SK-N-SH (cell line): ENCODE results near the gene TSPAN3. TPM values are rescaled to one million over a fixed set of nuclear protein-coding genes. Genes with fewer than 3 reads are reported as not detected.
A peak's percentile ranks its signal among the peaks of the same experiment; 100 is the strongest.

ENCODE experiments used
- CTCF ChIA-PET: fragments of 300-600, 350-600 bp; formaldehyde crosslinking; extraction: SDS; loops from one replicate; lab custom pipeline; 2021; lab: Yijun Ruan, JAX
- POLR2A ChIA-PET: fragments of 350-600 bp; sonication (Branson Sonifier 250); formaldehyde crosslinking; extraction: SDS; loops from one replicate; lab custom pipeline; 2020; ENCODE audit warnings: antibody characterized with exemption, inconsistent platforms; lab: Yijun Ruan, JAX
- DNase-seq: peaks from one replicate; pipeline ENCODE4 v3.0.0; 2012
- H2AFZ ChIP-seq: fragments of 200-600 bp; sonication (generic); 2 replicates; pipeline ENCODE4 v1.8.1; 2016; ENCODE audit warnings: antibody characterized with exemption, mild to moderate bottlenecking, low read depth
- H3F3A ChIP-seq: fragments of 200-600 bp; sonication (generic); replicated peaks from 2 replicates; pipeline ENCODE3; 2016; ENCODE audit warnings: antibody characterized with exemption, mild to moderate bottlenecking; ENCODE audit not compliant: insufficient read depth
- H3K27ac ChIP-seq, 2 experiments: fragments of 200-500 bp in 1 of 2; fragments of 200-600 bp in 1 of 2; sonication (Bioruptor generic) in 1 of 2; sonication (generic), shearing (Covaris generic) in 1 of 2; 2 replicates each; pipeline versions ENCODE4 v1.5.1 to v1.6.1; 2014 to 2016; ENCODE audit warnings: low read depth in 2 of 2, inconsistent platforms in 1 of 2, low read length in 1 of 2, mild to moderate bottlenecking in 1 of 2, mixed read lengths in 1 of 2
- H3K27me3 ChIP-seq: fragments of 200-600 bp; sonication (generic), shearing (Covaris generic); 2 replicates; pipeline ENCODE4 v1.6.1; 2016; ENCODE audit warnings: mixed run types; ENCODE audit not compliant: insufficient read depth
- H3K36me3 ChIP-seq, 2 experiments: fragments of 200-500 bp in 1 of 2; fragments of 200-600 bp in 1 of 2; sonication (Bioruptor generic) in 1 of 2; sonication (generic) in 1 of 2; replicated peaks in 1 of 2; 2 replicates each; pipeline versions ENCODE3 to v1.5.1; 2014 to 2016; ENCODE audit warnings: low read length in 1 of 2, mild to moderate bottlenecking in 1 of 2; ENCODE audit not compliant: insufficient read depth in 2 of 2, control insufficient read depth in 1 of 2
- H3K4me1 ChIP-seq, 2 experiments: fragments of 200-500 bp in 1 of 2; fragments of 200-600 bp in 1 of 2; sonication (Bioruptor generic) in 1 of 2; sonication (generic), shearing (Covaris generic) in 1 of 2; 2 replicates each; pipeline versions ENCODE4 v1.5.1 to v1.6.1; 2014 to 2016; ENCODE audit warnings: low read depth in 1 of 2, low read length in 1 of 2, mixed run types in 1 of 2; ENCODE audit not compliant: insufficient read depth in 2 of 2, control insufficient read depth in 1 of 2
- H3K4me2 ChIP-seq: fragments of 200-600 bp; sonication (generic), shearing (Covaris generic); 2 replicates; pipeline ENCODE4 v1.6.1; 2017; ENCODE audit warnings: mixed run types
- H3K4me3 ChIP-seq, 2 experiments: fragments of 200-500 bp in 1 of 2; fragments of 200-600 bp in 1 of 2; sonication (Bioruptor generic) in 1 of 2; sonication (generic), shearing (Covaris generic) in 1 of 2; 2 replicates each; pipeline versions ENCODE4 v1.5.1 to v1.8.1; 2014 to 2016; ENCODE audit warnings: low read depth in 2 of 2, inconsistent platforms in 1 of 2, low read length in 1 of 2, mild to moderate bottlenecking in 1 of 2, mixed read lengths in 1 of 2, moderate library complexity in 1 of 2
- H3K79me2 ChIP-seq: fragments of 200-600 bp; sonication (generic); 2 replicates; pipeline ENCODE4 v1.8.1; 2017; ENCODE audit warnings: mild to moderate bottlenecking; ENCODE audit not compliant: insufficient read depth
- H3K9ac ChIP-seq: fragments of 200-600 bp; sonication (generic); 2 replicates; pipeline ENCODE4 v1.6.1; 2017; ENCODE audit warnings: mixed run types
- H3K9me2 ChIP-seq: fragments of 200-600 bp; sonication (generic); 2 replicates; pipeline ENCODE4 v1.6.1; 2017; ENCODE audit warnings: mixed run types
- H3K9me3 ChIP-seq: fragments of 200-600 bp; sonication (generic); 2 replicates; pipeline ENCODE4 v1.6.1; 2017; ENCODE audit warnings: mixed run types, mild to moderate bottlenecking, moderate library complexity
- H4K20me1 ChIP-seq: fragments of 200-600 bp; sonication (generic); 2 replicates; pipeline ENCODE4 v1.6.1; 2017; ENCODE audit warnings: mild to moderate bottlenecking, mixed run types; ENCODE audit not compliant: insufficient read depth
- CHD2 ChIP-seq: fragments of 150-350 bp; IDR thresholded peaks from 2 replicates; pipeline ENCODE4 v1.6.1; 2018; ENCODE audit warnings: low read length; ENCODE audit not compliant: partially characterized antibody
- EP300 ChIP-seq, 2 experiments: IDR thresholded peaks; 2 replicates each; pipeline versions ENCODE4 v1.4.0 to v1.6.1; 2012; ENCODE audit warnings: borderline replicate concordance in 1 of 2, low read depth in 1 of 2, low read length in 1 of 2
- EZH2phosphoT487 ChIP-seq: fragments of 200-600 bp; sonication (generic); IDR thresholded peaks from 2 replicates; pipeline ENCODE4 v1.6.1; 2017; ENCODE audit warnings: low read depth, mixed run types, mild to moderate bottlenecking, antibody characterized with exemption, moderate library complexity, borderline replicate concordance
- FOSL2 ChIP-seq: IDR thresholded peaks from 2 replicates; pipeline ENCODE4 v1.4.0; 2012; ENCODE audit warnings: low read depth, mild to moderate bottlenecking, moderate library complexity, borderline replicate concordance
- FOXM1 ChIP-seq: IDR thresholded peaks from 2 replicates; pipeline ENCODE4 v1.4.0; 2012; ENCODE audit warnings: low read depth, mild to moderate bottlenecking
- GABPA ChIP-seq: IDR thresholded peaks from 2 replicates; pipeline ENCODE4 v1.4.0; 2012; ENCODE audit warnings: low read depth, mild to moderate bottlenecking
- GATA2 ChIP-seq: sonication (generic); formaldehyde crosslinking; IDR thresholded peaks from 2 replicates; pipeline ENCODE4 v1.5.0; 2020; ENCODE audit warnings: mild to moderate bottlenecking, missing genetic modification reagents
- MEF2A ChIP-seq: IDR thresholded peaks from 2 replicates; pipeline ENCODE4 v1.4.0; 2012; ENCODE audit warnings: low read depth, borderline replicate concordance
- MXI1 ChIP-seq: IDR thresholded peaks from 2 replicates; pipeline ENCODE4 v1.6.1; 2012; ENCODE audit warnings: mild to moderate bottlenecking, low read depth, low read length, improper control_type of control experiment
- PBX3 ChIP-seq: IDR thresholded peaks from 2 replicates; pipeline ENCODE4; 2012
- RAD21 ChIP-seq: IDR thresholded peaks from 2 replicates; pipeline ENCODE4 v1.6.1; 2012; ENCODE audit warnings: mild to moderate bottlenecking, low read length
- RCOR1 ChIP-seq: fragments of 150-350 bp; IDR thresholded peaks from 2 replicates; pipeline ENCODE4 v1.6.1; 2017; ENCODE audit warnings: antibody characterized with exemption, low read length
- REST ChIP-seq: IDR thresholded peaks from 2 replicates; pipeline ENCODE4 v1.6.1; 2012; ENCODE audit warnings: mild to moderate bottlenecking, low read depth, low read length, moderate library complexity
- RFX5 ChIP-seq: IDR thresholded peaks from 2 replicates; pipeline ENCODE4 v1.6.1; 2012; ENCODE audit warnings: mild to moderate bottlenecking, improper control_type of control experiment, low read length
- RXRA ChIP-seq: IDR thresholded peaks from 2 replicates; pipeline ENCODE4 v1.4.0; 2012; ENCODE audit warnings: low read depth, mild to moderate bottlenecking, borderline replicate concordance
- SMC3 ChIP-seq: IDR thresholded peaks from 2 replicates; pipeline ENCODE4 v1.6.1; 2012; ENCODE audit warnings: low read depth, low read length, improper control_type of control experiment
- TAF1 ChIP-seq: IDR thresholded peaks from 2 replicates; pipeline ENCODE4 v1.6.1; 2012; ENCODE audit warnings: low read depth, mild to moderate bottlenecking, low read length, moderate library complexity, borderline replicate concordance
- TEAD4 ChIP-seq: IDR thresholded peaks from 2 replicates; pipeline ENCODE4 v1.4.0; 2012; ENCODE audit warnings: mild to moderate bottlenecking, borderline replicate concordance; ENCODE audit not compliant: insufficient read depth
- USF2 ChIP-seq: fragments of 150-350 bp; IDR thresholded peaks from 2 replicates; pipeline ENCODE4 v1.6.1; 2017; ENCODE audit warnings: antibody characterized with exemption, low read length, low read depth, borderline replicate concordance
- ZBTB33 ChIP-seq: IDR thresholded peaks from 2 replicates; pipeline ENCODE4 v1.4.0; 2012; ENCODE audit warnings: low read depth, borderline replicate concordance
- WGBS: methylation state at CpG from one replicate; pipeline ENCODE4 v1.1.6; 2017; ENCODE audit warnings: low lambda C conversion rate; 5-methylcytosine and 5-hydroxymethylcytosine counted together
- polyA plus RNA-seq, 3 experiments: library from polyadenylated mRNA; depleted of rRNA; stranded (reverse); fragments of >200 nt; gene quantifications; 2 replicates each; pipeline ENCODE4 v1.2.3, GENCODE V29; 2012

The TSPAN3 gene
- polyA plus RNA-seq, 1 of the 3 experiments (the other 2 are of a cell fraction), result 409 TPM

- Histone ChIP-seq H3K79me2 (no peaks in the 10 kb centered on the region), H3K4me1 (peaks cover 0 to 13% of the 10 kb centered on the region in 2 experiments; a peak in 1 of 4 replicates), H3K36me3 (no peaks in the 10 kb centered on the region), H3K4me2 (no peak overlapping the region), H4K20me1 (no peaks in the 10 kb centered on the region), H3F3A (no peaks in the 10 kb centered on the region), H3K9ac (no peak overlapping the region), H3K27me3 (no peaks in the 10 kb centered on the region), H3K4me3 (no peak overlapping the region), H3K27ac (no peak overlapping the region; a peak in 1 of 4 replicates), H3K9me3 (no peaks in the 10 kb centered on the region), H3K9me2 (no peaks in the 10 kb centered on the region), H2AFZ (no peak overlapping the region)
- CTCF ChIA-PET, result interaction anchor here (1.0 to 2.1 kb wide), 7 partner anchors 9 to 724 kb away, joined by 4 to 8 read pairs (median 5); no protein-coding TSS in a partner anchor
- TF ChIP-seq EP300 (IDR thresholded peaks at IDR 0.05; ENCODE audit: borderline replicate concordance in 1 of 2, low read depth in 1 of 2, low read length in 1 of 2), result 0 out of 4 replicates have a peak, but pooled peaks of 1 of the 2 experiments have one; percentile 27
- TF ChIP-seq MEF2A, result no peak
- peak; percentile 75 for TF ChIP-seq GATA2
- TF ChIP-seq TEAD4, result no peak
- peak; percentile 21; the same call in 1 of the 2 replicates for TF ChIP-seq MXI1
- peak; percentile 86 for TF ChIP-seq RCOR1
- no peak for TF ChIP-seq RXRA
- TF ChIP-seq TAF1, result no peak
- TF ChIP-seq CHD2, result peak; percentile 50
- POLR2A ChIA-PET, result no interaction called here
- peak; percentile 60 for DNase-seq
- 81% methylated on average over 6 of the region's 7 CpGs for WGBS
Measured at GRCh38 chr15:77097248-77097721, 26.4 kb upstream of the TSPAN3 start.

- ChIA-PET CTCF (interaction anchor here (1.2 to 2.1 kb wide), 2 partner anchors 9 to 725 kb away, joined by 4 to 8 read pairs; no protein-coding TSS in a partner anchor), POLR2A (no interaction called here)
- Histone ChIP-seq H3K4me3 (no peak overlapping the region), H3K9ac (no peak overlapping the region), H3K4me1 (peaks cover 0 to 13% of the 10 kb centered on the region in 2 experiments; a peak in 1 of 4 replicates), H3K79me2 (no peaks in the 10 kb centered on the region), H2AFZ (no peak overlapping the region), H3K27ac (no peak overlapping the region), H3K9me2 (no peaks in the 10 kb centered on the region), H3F3A (no peaks in the 10 kb centered on the region), H3K27me3 (no peaks in the 10 kb centered on the region), H3K36me3 (no peaks in the 10 kb centered on the region), H3K9me3 (no peaks in the 10 kb centered on the region), H4K20me1 (no peaks in the 10 kb centered on the region), H3K4me2 (no peak overlapping the region)
- 88% methylated on average over 7 of the region's 7 CpGs for WGBS
- no peak for DNase-seq
- TF ChIP-seq EZH2phosphoT487 (no peak), MEF2A (no peak), FOXM1 (no peak), ZBTB33 (no peak), REST (no peak), SMC3 (no peak), TAF1 (no peak), RAD21 (no peak), RFX5 (no peak), FOSL2 (no peak), PBX3 (no peak), USF2 (no peak), GABPA (no peak)
Measured at GRCh38 chr15:77096541-77096940, 25.6 kb upstream of the TSPAN3 start.
